ENCODE results near the gene ADGRG1.

- TF ChIP-seq REST (tag by site-specific recombination; IDR thresholded peaks at IDR 0.05), result no peak
- no peak for TF ChIP-seq KLF1 (tag by site-specific recombination; IDR thresholded peaks at IDR 0.05)
- no peak for TF ChIP-seq ZNF530 (tag by site-specific recombination; IDR thresholded peaks at IDR 0.05; ENCODE audit: low read depth)
- no peak for TF ChIP-seq CTCF (tag by site-specific recombination; IDR thresholded peaks at IDR 0.05)
- no peak for TF ChIP-seq ZNF580 (tag by site-specific recombination; IDR thresholded peaks at IDR 0.05)
- TF ChIP-seq KLF17 (tag by site-specific recombination; IDR thresholded peaks at IDR 0.05), result no peak
- no peak for TF ChIP-seq ZNF558 (tag by site-specific recombination; IDR thresholded peaks at IDR 0.05)
Observed at GRCh38 chr16:57638381-57638780, 10.0 kb downstream of the ADGRG1 start.
